ENCODE measurements around the gene FAM89A. TPM values are rescaled to one million over a fixed set of nuclear protein-coding genes. Genes with fewer than 3 reads are reported as not detected.

The FAM89A gene
- total RNA-seq, 2 experiments from 2014 or later: 11.1 to 14.2 TPM

- peaks cover 47% of the 10 kb centered on the region for H3K4me1 Mint-ChIP-seq (ENCODE audit: low read depth)
- peaks cover 22% of the 10 kb centered on the region for H3K36me3 Mint-ChIP-seq (ENCODE audit: low read depth)
- CTCF ChIA-PET: interaction anchor here (0.6 to 1.4 kb wide), 4 partner anchors 9 to 83 kb away, joined by 3 to 5 read pairs (median 4); no protein-coding TSS in a partner anchor
- H3K27me3 Mint-ChIP-seq: no peaks in the 10 kb centered on the region
- POLR2A ChIA-PET: interaction anchor here (0.6 kb wide), 2 partner anchors 35 to 56 kb away, joined by 3 read pairs; no protein-coding TSS in a partner anchor
- peak overlapping the region; percentile 94 for H3K27ac Mint-ChIP-seq
- DNase-seq (peak; percentile 54), ATAC-seq (no peak)
- H3K9me3 Mint-ChIP-seq: no peaks in the 10 kb centered on the region
- intact Hi-C loops (cut with micrococcal nuclease): loop anchor here (5.0 kb wide), 1 partner anchor 60 kb away; no protein-coding TSS in a partner anchor
- H3K4me3 Mint-ChIP-seq: peak overlapping the region; percentile 87
- TF ChIP-seq, protein P1, sequence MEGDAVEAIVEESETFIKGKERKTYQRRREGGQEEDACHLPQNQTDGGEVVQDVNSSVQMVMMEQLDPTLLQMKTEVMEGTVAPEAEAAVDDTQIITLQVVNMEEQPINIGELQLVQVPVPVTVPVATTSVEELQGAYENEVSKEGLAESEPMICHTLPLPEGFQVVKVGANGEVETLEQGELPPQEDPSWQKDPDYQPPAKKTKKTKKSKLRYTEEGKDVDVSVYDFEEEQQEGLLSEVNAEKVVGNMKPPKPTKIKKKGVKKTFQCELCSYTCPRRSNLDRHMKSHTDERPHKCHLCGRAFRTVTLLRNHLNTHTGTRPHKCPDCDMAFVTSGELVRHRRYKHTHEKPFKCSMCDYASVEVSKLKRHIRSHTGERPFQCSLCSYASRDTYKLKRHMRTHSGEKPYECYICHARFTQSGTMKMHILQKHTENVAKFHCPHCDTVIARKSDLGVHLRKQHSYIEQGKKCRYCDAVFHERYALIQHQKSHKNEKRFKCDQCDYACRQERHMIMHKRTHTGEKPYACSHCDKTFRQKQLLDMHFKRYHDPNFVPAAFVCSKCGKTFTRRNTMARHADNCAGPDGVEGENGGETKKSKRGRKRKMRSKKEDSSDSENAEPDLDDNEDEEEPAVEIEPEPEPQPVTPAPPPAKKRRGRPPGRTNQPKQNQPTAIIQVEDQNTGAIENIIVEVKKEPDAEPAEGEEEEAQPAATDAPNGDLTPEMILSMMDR (IDR thresholded peaks at IDR 0.05): no peak
Observed at GRCh38 chr1:230976825-230977747, 63.0 kb downstream of the FAM89A start.

DNA sequence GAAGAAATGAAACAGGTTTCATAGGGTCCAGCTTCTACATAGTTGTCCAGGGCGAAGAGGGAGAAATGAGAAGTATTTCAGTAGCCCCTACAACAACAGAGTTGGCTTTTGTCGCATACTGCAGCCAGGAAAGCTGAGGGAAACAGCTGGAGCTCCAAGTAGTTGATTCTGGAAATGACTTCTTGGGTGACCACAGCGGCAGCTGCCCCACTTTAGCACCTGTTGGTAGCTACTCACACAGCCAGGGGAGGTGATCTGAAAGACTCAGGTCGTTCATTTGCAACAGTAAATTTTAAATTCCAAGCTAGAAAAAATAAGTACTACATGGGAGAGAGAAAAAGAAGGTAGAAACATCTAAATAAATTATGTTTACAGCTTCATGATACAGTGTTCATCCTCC is 63.7 kb downstream of the FAM89A start:
- POLR2A ChIA-PET: interaction anchor here (0.6 to 1.0 kb wide), 2 partner anchors 22 to 35 kb away, joined by 3 to 4 read pairs; no protein-coding TSS in a partner anchor
- Mint-ChIP-seq H3K36me3 (ENCODE audit: low read depth) (peaks cover 22% of the 10 kb centered on the region), H3K4me3 (peak overlapping the region; percentile 42), H3K9me3 (no peaks in the 10 kb centered on the region), H3K27me3 (no peaks in the 10 kb centered on the region), H3K4me1 (ENCODE audit: low read depth) (peaks cover 54% of the 10 kb centered on the region), H3K27ac (peak overlapping the region; percentile 67)
- DNase-seq: no peak
- ATAC-seq: no peak
- CTCF ChIA-PET: interaction anchor here (0.9 kb wide), 1 partner anchor 9 kb away, joined by 3 read pairs; no protein-coding TSS in a partner anchor
- TF ChIP-seq, protein P1 (IDR thresholded peaks at IDR 0.05): no peak
- intact Hi-C loops (cut with micrococcal nuclease): loop anchor here (5.0 kb wide), 1 partner anchor 59 kb away; no protein-coding TSS in a partner anchor

DNA sequence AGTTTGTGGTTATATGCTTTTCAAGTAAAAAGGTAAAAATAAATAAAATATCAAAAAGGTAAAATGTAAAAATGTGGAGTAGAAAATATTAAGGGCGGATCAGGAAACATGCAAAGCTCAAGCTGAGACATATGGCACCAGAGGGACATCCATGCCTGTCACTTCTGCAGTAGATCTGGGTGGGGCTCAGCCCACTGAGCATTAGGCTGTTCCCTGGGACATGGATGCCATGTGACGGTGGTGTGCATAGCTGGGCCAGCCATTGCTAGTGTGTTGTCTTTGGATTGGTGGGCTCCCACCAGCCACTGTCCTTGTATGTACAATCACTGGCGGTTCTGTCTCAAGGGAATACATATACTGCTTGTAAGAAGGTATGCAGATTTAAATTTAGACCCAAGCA is 64.4 kb downstream of the FAM89A start:
- intact Hi-C loops (cut with micrococcal nuclease): loop anchor here (5.0 kb wide), 1 partner anchor 58 kb away; no protein-coding TSS in a partner anchor
- Mint-ChIP-seq H3K27ac (no peak overlapping the region), H3K36me3 (ENCODE audit: low read depth) (peaks cover 22% of the 10 kb centered on the region), H3K4me1 (ENCODE audit: low read depth) (peaks cover 55% of the 10 kb centered on the region), H3K9me3 (no peaks in the 10 kb centered on the region), H3K27me3 (no peaks in the 10 kb centered on the region), H3K4me3 (no peak overlapping the region)
- ChIA-PET POLR2A (interaction anchor here (0.7 to 1.0 kb wide), 2 partner anchors 21 to 333 kb away, joined by 3 to 4 read pairs; no protein-coding TSS in a partner anchor), CTCF (no interaction called here)
- TF ChIP-seq, protein P1 (IDR thresholded peaks at IDR 0.05): no peak
- DNase-seq (no peak), ATAC-seq (no peak)

DNA sequence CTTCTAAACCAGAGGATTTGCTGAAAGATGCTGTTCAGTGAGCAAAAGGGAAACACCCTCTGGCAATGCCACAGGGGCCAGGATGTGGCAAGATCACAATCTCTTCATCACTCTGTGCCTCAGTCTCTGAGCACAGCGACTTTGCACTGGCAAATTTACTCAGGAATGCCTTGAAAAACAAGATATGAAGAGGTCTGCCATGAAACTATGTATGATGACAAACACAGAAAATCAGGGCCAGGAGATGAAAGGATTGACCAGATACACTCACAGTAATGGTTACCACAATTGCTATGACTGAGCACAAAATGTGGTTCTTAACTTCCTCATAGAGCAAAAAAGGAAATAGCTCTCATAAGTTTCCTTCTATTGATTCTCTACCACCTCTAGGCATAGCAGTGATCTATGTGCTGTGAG is 67.2 kb downstream of the FAM89A start:
- TF ChIP-seq, protein P1 (IDR thresholded peaks at IDR 0.05): no peak
- intact Hi-C loops (cut with micrococcal nuclease): no loop called here
- Mint-ChIP-seq H3K4me1 (ENCODE audit: low read depth) (peaks cover 59% of the 10 kb centered on the region), H3K36me3 (ENCODE audit: low read depth) (peaks cover 24% of the 10 kb centered on the region), H3K9me3 (no peaks in the 10 kb centered on the region), H3K4me3 (peak overlapping the region; percentile 28), H3K27ac (peak overlapping the region; percentile 83), H3K27me3 (no peaks in the 10 kb centered on the region)
- ATAC-seq: peak; percentile 76
- DNase-seq: peak; percentile 81
- ChIA-PET POLR2A (no interaction called here), CTCF (interaction anchor here (0.6 to 1.1 kb wide), 3 partner anchors 56 to 80 kb away, joined by 3 read pairs; no protein-coding TSS in a partner anchor)

Data from activated CD8-positive, alpha-beta T cell treated with anti-CD3 and anti-CD28 coated beads for 36 hours (primary cell).